A549 (cell line): Measurements from ENCODE around the gene DACT3. TPM values are rescaled to one million over a fixed set of nuclear protein-coding genes. Genes with fewer than 3 reads are reported as not detected.

Experiments used
- ATAC-seq, 2 experiments: fragments of 200-7000 bp in 1 of 2; fragments of >200 bp in 1 of 2; cut with Nextera tagmentation in 1 of 2; cut with Tn5 transposase in 1 of 2; 3 replicates each; pipeline versions ENCODE4 v1.8.0 to v1.9.1; 2018 to 2020; ENCODE audit warnings: mild to moderate bottlenecking in 1 of 2, moderate library complexity in 1 of 2
- CTCF ChIA-PET: fragments of 300-600 bp; sonication (Branson Sonifier 250); formaldehyde crosslinking; extraction: SDS; loops from one replicate; lab custom pipeline; 2021; ENCODE audit warnings: antibody characterized with exemption, inconsistent platforms; lab: Yijun Ruan, JAX
- POLR2A ChIA-PET: fragments of 350-600 bp; formaldehyde crosslinking; extraction: SDS; loops from one replicate; lab custom pipeline; 2021; ENCODE audit warnings: antibody characterized with exemption, inconsistent platforms; lab: Yijun Ruan, JAX
- DNase-seq, 2 experiments: peaks; one replicate each; pipeline versions ENCODE4 v3.0.0 to v3.0.0-alpha.2; 2011 to 2016; ENCODE audit warnings: low read depth in 1 of 2, low spot score in 1 of 2
- FAIRE-seq: peaks from 2 replicates; lab custom pipeline; 2011; peaks lifted over from hg19 to GRCh38; lab: Jason Lieb, UNC
- H3K27ac ChIP-seq, 2 experiments: fragments of >200 bp; sonication (Bioruptor Twin); formaldehyde crosslinking; 3 replicates each; pipeline ENCODE4 v1.5.1; 2016 to 2017
- H3K4me1 ChIP-seq: fragments of >200 bp; sonication (Bioruptor Twin); formaldehyde crosslinking; 3 replicates; pipeline ENCODE4 v1.6.1; 2016
- H3K4me2 ChIP-seq: fragments of >200 bp; sonication (Bioruptor Twin); formaldehyde crosslinking; 3 replicates; pipeline ENCODE4 v1.6.1; 2016
- H3K4me3 ChIP-seq: fragments of >200 bp; sonication (Bioruptor Twin); formaldehyde crosslinking; 3 replicates; pipeline ENCODE4 v1.5.1; 2016
- H3K9me3 ChIP-seq: fragments of >200 bp; sonication (Bioruptor Twin); formaldehyde crosslinking; 3 replicates; pipeline ENCODE4 v1.6.1; 2016
- BHLHE40 ChIP-seq: IDR thresholded peaks from 2 replicates; pipeline ENCODE4 v1.6.1; 2012; ENCODE audit warnings: low read depth, low read length, inconsistent platforms
- CBX2 ChIP-seq: fragments of 200-600 bp; sonication (generic); IDR thresholded peaks from 2 replicates; pipeline ENCODE4 v1.6.1; 2016; ENCODE audit warnings: low read depth, mild to moderate bottlenecking, borderline replicate concordance
- CBX8 ChIP-seq: fragments of 200-600 bp; sonication (generic); IDR thresholded peaks from 2 replicates; pipeline ENCODE4 v1.6.1; 2016
- CEBPB ChIP-seq, 2 experiments: fragments of >200 bp in 1 of 2; sonication (Bioruptor Twin) in 1 of 2; formaldehyde crosslinking in 1 of 2; IDR thresholded peaks; 2 replicates each; pipeline ENCODE4 v1.6.1; 2012 to 2016
- CHD4 ChIP-seq: fragments of 200-600 bp; sonication (generic); IDR thresholded peaks from 2 replicates; pipeline ENCODE4 v1.6.1; 2016; ENCODE audit warnings: antibody characterized with exemption, mild to moderate bottlenecking, borderline replicate concordance
- EHF ChIP-seq: fragments of 250-450 bp; sonication (Bioruptor Pico); IDR thresholded peaks from 2 replicates; pipeline ENCODE4 v1.5.0; 2020; ENCODE audit warnings: mild to moderate bottlenecking
- EHMT2 ChIP-seq: fragments of 200-600 bp; sonication (generic); IDR thresholded peaks from 2 replicates; pipeline ENCODE4 v1.6.1; 2016; ENCODE audit warnings: antibody characterized with exemption, low read depth, mild to moderate bottlenecking, moderate library complexity
- HDAC2 ChIP-seq: fragments of 200-600 bp; sonication (generic); IDR thresholded peaks from 2 replicates; pipeline ENCODE4 v1.6.1; 2016
- HOXB13 ChIP-seq: fragments of 250-450 bp; sonication (Bioruptor Pico); IDR thresholded peaks from 2 replicates; pipeline ENCODE4 v1.5.0; 2020; ENCODE audit warnings: low read depth, mild to moderate bottlenecking, moderate library complexity
- KDM5A ChIP-seq: fragments of 200-600 bp; sonication (generic); IDR thresholded peaks from 2 replicates; pipeline ENCODE4 v1.6.1; 2016; ENCODE audit warnings: antibody characterized with exemption, mild to moderate bottlenecking
- NFE2L2 ChIP-seq: fragments of 150-350 bp; conservative IDR thresholded peaks from 2 replicates; pipeline ENCODE4 v1.6.1; 2014; ENCODE audit warnings: low read length
- PHF8 ChIP-seq: fragments of 200-600 bp; sonication (generic); IDR thresholded peaks from 2 replicates; pipeline ENCODE4 v1.6.1; 2016; ENCODE audit warnings: low read depth, mild to moderate bottlenecking, antibody characterized with exemption, moderate library complexity, borderline replicate concordance
- POLR2A ChIP-seq: IDR thresholded peaks from 2 replicates; pipeline ENCODE4 v1.6.1; 2012; ENCODE audit warnings: mild to moderate bottlenecking, low read length
- RAD21 ChIP-seq, 2 experiments: fragments of >200 bp in 1 of 2; sonication (Bioruptor Twin) in 1 of 2; formaldehyde crosslinking in 1 of 2; IDR thresholded peaks in 1 of 2; conservative IDR thresholded peaks in 1 of 2; 2 replicates in 1 of 2; 3 replicates in 1 of 2; pipeline ENCODE4 v1.6.1; 2012 to 2018; ENCODE audit warnings: inconsistent platforms in 1 of 2
- RFX5 ChIP-seq: fragments of 450-650 bp; IDR thresholded peaks from 2 replicates; pipeline ENCODE4 v1.7.1; 2014; ENCODE audit warnings: antibody characterized with exemption, mild to moderate bottlenecking, moderate library complexity
- SREBF2 ChIP-seq: fragments of 450-650 bp; IDR thresholded peaks from 2 replicates; pipeline ENCODE4 v1.6.1; 2014; ENCODE audit warnings: mild to moderate bottlenecking, moderate library complexity
- TFCP2L1 ChIP-seq: fragments of 250-450 bp; sonication (Bioruptor Pico); IDR thresholded peaks from 2 replicates; pipeline ENCODE4 v1.5.0; 2021; ENCODE audit warnings: mild to moderate bottlenecking
- TP53 ChIP-seq: fragments of 250-450 bp; sonication (Bioruptor Pico); IDR thresholded peaks from 2 replicates; pipeline ENCODE4 v1.5.0; 2021; ENCODE audit warnings: mild to moderate bottlenecking, moderate library complexity
- ZNF302 ChIP-seq: fragments of 250-450 bp; sonication (Bioruptor Pico); IDR thresholded peaks from 2 replicates; pipeline ENCODE4 v1.9.0; 2021; ENCODE audit warnings: inconsistent platforms, mild to moderate bottlenecking, moderate library complexity
- WGBS: methylation state at CpG from one replicate; pipeline ENCODE4 v1.1.6; 2017; ENCODE audit errors: missing lambda C conversion rate; 5-methylcytosine and 5-hydroxymethylcytosine counted together
- polyA plus RNA-seq, 4 experiments: library from polyadenylated mRNA; depleted of rRNA in 3 of 4; stranded (reverse); fragments of >200 nt; fragmentation: RNase III in 1 of 4; extraction: RNeasy Plus Mini Kit Qiagen cat#74134 plus additional on column Dnase treatment in 1 of 4; gene quantifications; 2 replicates in 3 of 4; 3 replicates in 1 of 4; pipeline ENCODE4 v1.2.3, GENCODE V29; 2011 to 2017
- TF ChIP-seq, protein P1 (sequence below): fragments of 250-450 bp; sonication (Bioruptor Pico); IDR thresholded peaks from 2 replicates; pipeline ENCODE4 v1.5.0; 2021; ENCODE audit warnings: mild to moderate bottlenecking, moderate library complexity, borderline replicate concordance
- TF ChIP-seq, protein P2 (sequence below): fragments of >200 bp; sonication (Bioruptor Twin); formaldehyde crosslinking; IDR thresholded peaks from 2 replicates; pipeline ENCODE4 v1.6.1; 2016
- TF ChIP-seq, protein P3 (sequence below): fragments of 250-450 bp; sonication (Bioruptor Pico); IDR thresholded peaks from 2 replicates; pipeline ENCODE4 v1.5.0; 2020; ENCODE audit warnings: low read depth, mild to moderate bottlenecking, moderate library complexity
- TF ChIP-seq, protein P4 (sequence below): fragments of >200 bp; sonication (Bioruptor Twin); formaldehyde crosslinking; IDR thresholded peaks from 3 replicates; pipeline ENCODE4 v1.6.1; 2016
- TF ChIP-seq, protein P5 (sequence below): fragments of >200 bp; sonication (Bioruptor Twin); formaldehyde crosslinking; IDR thresholded peaks from 3 replicates; pipeline ENCODE4 v1.5.1; 2016
- TF ChIP-seq, protein P6 (sequence below): IDR thresholded peaks from 2 replicates; pipeline ENCODE4 v1.6.1; 2012

DACT3 gene
- polyA plus RNA-seq, 2 of the 4 experiments (the other 2 are of a cell fraction) = 0.32 to 0.36 TPM

DNA sequence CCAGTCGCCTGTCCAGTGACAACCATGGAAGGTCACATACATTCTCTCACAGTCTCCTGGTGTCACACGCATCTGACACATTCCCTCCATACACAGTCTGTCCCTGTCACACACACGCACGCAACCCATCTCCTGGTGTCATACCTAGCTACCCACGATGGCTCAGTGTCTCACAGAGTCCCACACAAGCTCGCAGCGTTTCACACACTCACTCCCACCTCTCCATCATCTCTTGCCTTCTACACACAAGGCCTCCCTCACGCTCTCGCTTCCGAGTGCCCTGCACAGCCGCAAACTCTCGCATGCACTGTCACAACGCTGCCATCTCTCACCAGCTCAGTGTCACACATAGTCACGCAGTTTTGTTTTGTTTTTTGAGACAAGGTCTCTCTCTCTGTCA lies 23.8 kb downstream of the DACT3 start:
- POLR2A ChIA-PET = no interaction called here
- H3K27ac ChIP-seq = no peak overlapping the region
- peaks cover 25% of the 10 kb centered on the region for H3K4me1 ChIP-seq
- FAIRE-seq (no peak), DNase-seq (no peak), ATAC-seq (no peak)
- H3K9me3 ChIP-seq = no peaks in the 10 kb centered on the region
- no peak for TF ChIP-seq POLR2A
- H3K4me3 ChIP-seq = no peak overlapping the region
- H3K4me2 ChIP-seq = no peak overlapping the region
- CTCF ChIA-PET = interaction anchor here (0.6 to 28.7 kb wide), 14 partner anchors 9 to 684 kb away, joined by 3 to 737 read pairs (median 4); partner anchors contain the start of genes CALM3 and DACT3
- 65% methylated on average over 14 of the region's 14 CpGs for WGBS

DNA sequence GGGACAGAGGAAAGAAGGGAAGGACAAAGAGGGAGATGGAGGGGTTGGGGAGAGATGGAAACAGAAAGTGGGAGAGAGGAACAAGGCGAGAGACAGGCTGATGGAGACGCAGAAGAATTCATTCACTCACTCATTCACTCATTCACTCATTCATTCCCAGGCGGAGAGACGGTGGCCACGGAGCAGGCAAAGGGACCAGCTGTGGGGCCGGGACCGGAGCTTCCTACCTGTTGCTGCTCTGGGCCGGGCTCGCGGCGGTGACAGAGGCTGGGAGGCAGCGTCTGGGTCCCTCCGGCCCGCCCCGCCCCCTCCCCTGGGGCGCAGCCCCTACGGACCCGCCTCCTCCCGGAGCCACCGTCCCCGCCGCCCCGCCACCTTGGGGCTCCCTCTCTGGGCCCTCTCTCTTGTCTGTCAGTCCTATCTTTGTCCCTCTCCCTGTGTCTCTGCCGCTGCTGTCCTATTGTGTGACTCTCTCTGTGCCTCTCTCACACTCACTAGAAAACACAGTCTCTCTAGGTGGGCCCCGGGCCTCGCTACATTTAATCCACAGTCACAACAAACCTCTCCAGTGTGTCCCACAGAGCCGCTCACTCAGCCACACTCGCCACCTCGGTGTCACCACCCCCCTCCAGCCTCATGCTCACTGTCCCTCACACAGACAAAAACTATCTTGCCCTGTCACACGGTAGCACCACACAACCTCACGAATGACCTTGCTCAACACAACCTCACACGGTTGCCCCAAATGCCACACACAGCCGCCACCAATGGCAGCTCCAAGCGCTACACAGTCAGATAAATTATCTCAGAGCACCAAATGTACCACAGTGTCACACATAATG lies 24.8 kb downstream of the DACT3 start, which contains the start of gene GNG8:
Gene GNG8 (minus strand): TSS at position 283 of the 842 bp plus-strand sequence. CDS start 1,520 bp downstream, outside the sequence.
- ATAC-seq (no peak), FAIRE-seq (no peak)
- POLR2A ChIA-PET = no interaction called here
- WGBS = 46% methylated on average over 22 of the region's 34 CpGs
- H3K4me3 ChIP-seq = peak within 1 kb of the TSS; percentile 53; the same call in 1 of the 3 replicates
- peaks cover 25% of the 10 kb centered on the region for H3K4me1 ChIP-seq
- no peak for TF ChIP-seq TP53
- TF ChIP-seq, protein P1, sequence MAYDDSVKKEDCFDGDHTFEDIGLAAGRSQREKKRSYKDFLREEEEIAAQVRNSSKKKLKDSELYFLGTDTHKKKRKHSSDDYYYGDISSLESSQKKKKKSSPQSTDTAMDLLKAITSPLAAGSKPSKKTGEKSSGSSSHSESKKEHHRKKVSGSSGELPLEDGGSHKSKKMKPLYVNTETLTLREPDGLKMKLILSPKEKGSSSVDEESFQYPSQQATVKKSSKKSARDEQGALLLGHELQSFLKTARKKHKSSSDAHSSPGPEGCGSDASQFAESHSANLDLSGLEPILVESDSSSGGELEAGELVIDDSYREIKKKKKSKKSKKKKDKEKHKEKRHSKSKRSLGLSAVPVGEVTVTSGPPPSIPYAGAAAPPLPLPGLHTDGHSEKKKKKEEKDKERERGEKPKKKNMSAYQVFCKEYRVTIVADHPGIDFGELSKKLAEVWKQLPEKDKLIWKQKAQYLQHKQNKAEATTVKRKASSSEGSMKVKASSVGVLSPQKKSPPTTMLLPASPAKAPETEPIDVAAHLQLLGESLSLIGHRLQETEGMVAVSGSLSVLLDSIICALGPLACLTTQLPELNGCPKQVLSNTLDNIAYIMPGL = no peak
- TF ChIP-seq CBX8 = no peak
- TF ChIP-seq, protein P2, sequence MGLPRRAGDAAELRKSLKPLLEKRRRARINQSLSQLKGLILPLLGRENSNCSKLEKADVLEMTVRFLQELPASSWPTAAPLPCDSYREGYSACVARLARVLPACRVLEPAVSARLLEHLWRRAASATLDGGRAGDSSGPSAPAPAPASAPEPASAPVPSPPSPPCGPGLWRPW = no peak
- no peak for TF ChIP-seq NFE2L2
- no peak for TF ChIP-seq HDAC2
- TF ChIP-seq KDM5A = no peak
- TF ChIP-seq, protein P3, sequence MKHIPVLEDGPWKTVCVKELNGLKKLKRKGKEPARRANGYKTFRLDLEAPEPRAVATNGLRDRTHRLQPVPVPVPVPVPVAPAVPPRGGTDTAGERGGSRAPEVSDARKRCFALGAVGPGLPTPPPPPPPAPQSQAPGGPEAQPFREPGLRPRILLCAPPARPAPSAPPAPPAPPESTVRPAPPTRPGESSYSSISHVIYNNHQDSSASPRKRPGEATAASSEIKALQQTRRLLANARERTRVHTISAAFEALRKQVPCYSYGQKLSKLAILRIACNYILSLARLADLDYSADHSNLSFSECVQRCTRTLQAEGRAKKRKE (CRISPR knock-in tag) = no peak
- TF ChIP-seq SREBF2 = no peak
- no peak for TF ChIP-seq BHLHE40
- no peak for TF ChIP-seq EHF (CRISPR knock-in tag)
- TF ChIP-seq, protein P4, sequence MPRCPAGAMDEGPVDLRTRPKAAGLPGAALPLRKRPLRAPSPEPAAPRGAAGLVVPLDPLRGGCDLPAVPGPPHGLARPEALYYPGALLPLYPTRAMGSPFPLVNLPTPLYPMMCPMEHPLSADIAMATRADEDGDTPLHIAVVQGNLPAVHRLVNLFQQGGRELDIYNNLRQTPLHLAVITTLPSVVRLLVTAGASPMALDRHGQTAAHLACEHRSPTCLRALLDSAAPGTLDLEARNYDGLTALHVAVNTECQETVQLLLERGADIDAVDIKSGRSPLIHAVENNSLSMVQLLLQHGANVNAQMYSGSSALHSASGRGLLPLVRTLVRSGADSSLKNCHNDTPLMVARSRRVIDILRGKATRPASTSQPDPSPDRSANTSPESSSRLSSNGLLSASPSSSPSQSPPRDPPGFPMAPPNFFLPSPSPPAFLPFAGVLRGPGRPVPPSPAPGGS = no peak
- TF ChIP-seq CEBPB (IDR thresholded peaks at IDR 0.05) = no peak
- TF ChIP-seq PHF8 = no peak
- no peak for TF ChIP-seq CHD4
- TF ChIP-seq, all 56 proteins: peak for 0
- Histone ChIP-seq H3K4me2 (peak within 1 kb of the TSS; percentile 100), H3K27ac (peak within 1 kb of the TSS in 1 of 2 experiments; percentile 69; a peak in 1 of 6 replicates), H3K9me3 (no peaks in the 10 kb centered on the region)
- CTCF ChIA-PET = interaction anchor here (0.7 to 28.7 kb wide), 8 partner anchors 9 to 131 kb away, joined by 3 to 737 read pairs (median 6); partner anchors contain the start of genes CALM3 and DACT3
- DNase-seq = no peak

DNA sequence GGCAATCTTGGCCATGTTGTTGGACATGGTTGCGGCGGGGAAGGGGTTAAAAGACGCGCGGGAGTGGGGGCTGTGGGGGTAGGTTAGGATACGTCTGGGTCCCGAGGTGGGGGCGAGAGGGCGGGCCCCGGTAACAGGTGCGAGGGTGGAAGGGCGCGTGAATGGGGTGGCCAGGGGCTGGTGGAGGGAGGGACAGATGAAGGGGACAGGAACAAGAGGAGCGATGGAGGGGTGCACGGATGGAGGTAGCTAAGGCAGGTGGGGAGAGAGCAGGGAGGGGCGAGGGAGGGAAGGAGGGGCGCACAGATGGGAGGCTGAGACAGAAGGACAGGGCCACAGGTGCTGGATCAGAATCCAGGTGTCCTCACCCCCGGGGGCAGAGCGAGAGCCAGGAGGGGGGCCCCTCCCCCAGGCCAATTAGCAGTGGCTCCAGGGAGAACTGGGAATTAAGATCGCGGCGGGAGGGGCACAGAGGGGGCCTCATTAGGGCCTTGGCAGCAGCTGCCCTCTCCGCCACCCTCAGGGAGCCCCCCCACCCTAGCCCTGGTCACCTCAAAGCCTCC lies 26.2 kb downstream of the DACT3 start:
- FAIRE-seq (no peak), ATAC-seq (no peak), DNase-seq (no peak)
- peaks cover 26% of the 10 kb centered on the region for H3K4me1 ChIP-seq
- WGBS = 16% methylated on average over 13 of the region's 23 CpGs
- POLR2A ChIA-PET = no interaction called here
- H3K9me3 ChIP-seq = no peaks in the 10 kb centered on the region
- peak overlapping the region; percentile 48 to 69; a peak in 5 of 6 replicates for H3K27ac ChIP-seq
- CTCF ChIA-PET = interaction anchor here (0.9 to 28.7 kb wide), 4 partner anchors 27 to 356 kb away, joined by 3 to 737 read pairs (median 103); partner anchors contain the start of genes CALM3 and DACT3
- H3K4me3 ChIP-seq = peak overlapping the region; percentile 53
- peak overlapping the region; percentile 100 for H3K4me2 ChIP-seq
- TF ChIP-seq EHMT2 = no peak
- TF ChIP-seq, protein P5, sequence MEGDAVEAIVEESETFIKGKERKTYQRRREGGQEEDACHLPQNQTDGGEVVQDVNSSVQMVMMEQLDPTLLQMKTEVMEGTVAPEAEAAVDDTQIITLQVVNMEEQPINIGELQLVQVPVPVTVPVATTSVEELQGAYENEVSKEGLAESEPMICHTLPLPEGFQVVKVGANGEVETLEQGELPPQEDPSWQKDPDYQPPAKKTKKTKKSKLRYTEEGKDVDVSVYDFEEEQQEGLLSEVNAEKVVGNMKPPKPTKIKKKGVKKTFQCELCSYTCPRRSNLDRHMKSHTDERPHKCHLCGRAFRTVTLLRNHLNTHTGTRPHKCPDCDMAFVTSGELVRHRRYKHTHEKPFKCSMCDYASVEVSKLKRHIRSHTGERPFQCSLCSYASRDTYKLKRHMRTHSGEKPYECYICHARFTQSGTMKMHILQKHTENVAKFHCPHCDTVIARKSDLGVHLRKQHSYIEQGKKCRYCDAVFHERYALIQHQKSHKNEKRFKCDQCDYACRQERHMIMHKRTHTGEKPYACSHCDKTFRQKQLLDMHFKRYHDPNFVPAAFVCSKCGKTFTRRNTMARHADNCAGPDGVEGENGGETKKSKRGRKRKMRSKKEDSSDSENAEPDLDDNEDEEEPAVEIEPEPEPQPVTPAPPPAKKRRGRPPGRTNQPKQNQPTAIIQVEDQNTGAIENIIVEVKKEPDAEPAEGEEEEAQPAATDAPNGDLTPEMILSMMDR = no peak
- TF ChIP-seq ZNF302 (CRISPR knock-in tag) = no peak
- TF ChIP-seq CBX2 = no peak
- no peak for TF ChIP-seq HOXB13
- TF ChIP-seq RFX5 = no peak
- TF ChIP-seq, protein P3 (CRISPR knock-in tag) = no peak
- no peak for TF ChIP-seq TFCP2L1 (CRISPR knock-in tag)
- TF ChIP-seq NFE2L2 = no peak
- no peak for TF ChIP-seq SREBF2
- TF ChIP-seq, protein P6, sequence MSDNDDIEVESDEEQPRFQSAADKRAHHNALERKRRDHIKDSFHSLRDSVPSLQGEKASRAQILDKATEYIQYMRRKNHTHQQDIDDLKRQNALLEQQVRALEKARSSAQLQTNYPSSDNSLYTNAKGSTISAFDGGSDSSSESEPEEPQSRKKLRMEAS = no peak
- no peak for TF ChIP-seq RAD21 (conservative IDR thresholded peaks at IDR 0.05 in 1 of 2, IDR thresholded peaks at IDR 0.05 in 1 of 2)
